ENCODE measurements around the gene GRIK4. TPM values are rescaled to one million over a fixed set of nuclear protein-coding genes. Genes with fewer than 3 reads are reported as not detected.
"Not testable (repeated sequence)": the region's sequence is repeated elsewhere in the genome, so short reads cannot be mapped to it uniquely, and the experiment has no call there.

GRIK4 gene
- total RNA-seq, 2 experiments from 2014 or later = not detected

GRCh38 chr11:120499859-120500258, 11.7 kb upstream of the GRIK4 start:
- Mint-ChIP-seq H3K27ac (no peak overlapping the region), H3K4me1 (ENCODE audit: low read depth) (no peaks in the 10 kb centered on the region), H3K27me3 (peaks cover 23% of the 10 kb centered on the region), H3K9me3 (no peaks in the 10 kb centered on the region), H3K4me3 (no peak overlapping the region), H3K36me3 (ENCODE audit: low read depth) (no peaks in the 10 kb centered on the region)
- ATAC-seq (no peak), DNase-seq (no peak)
- CTCF ChIA-PET = interaction anchor here (1.0 to 1.1 kb wide), 3 partner anchors 10 to 185 kb away, joined by 3 to 6 read pairs (median 3); partner anchors contain the start of gene GRIK4
- POLR2A ChIA-PET = no interaction called here
- no peak for TF ChIP-seq CTCF (IDR thresholded peaks at IDR 0.05)
- intact Hi-C loops (cut with micrococcal nuclease) = no loop called here

- Mint-ChIP-seq H3K4me1 (ENCODE audit: low read depth) (no peaks in the 10 kb centered on the region), H3K36me3 (ENCODE audit: low read depth) (no peaks in the 10 kb centered on the region), H3K4me3 (no peak overlapping the region), H3K9me3 (no peaks in the 10 kb centered on the region), H3K27me3 (peaks cover 24% of the 10 kb centered on the region), H3K27ac (no peak overlapping the region)
- ATAC-seq = no peak
- ChIA-PET POLR2A (interaction anchor here (0.8 kb wide), 1 partner anchor 63 kb away, joined by 3 read pairs; no protein-coding TSS in a partner anchor), CTCF (interaction anchor here (0.6 to 2.7 kb wide), 3 partner anchors 11 to 184 kb away, joined by 3 to 15 read pairs (median 3); partner anchors contain the start of gene GRIK4)
- no peak for DNase-seq
- intact Hi-C loops (cut with micrococcal nuclease) = no loop called here
- no peak for TF ChIP-seq CTCF (IDR thresholded peaks at IDR 0.05)
These were observed 11.0 kb upstream of the GRIK4 start for GRCh38 chr11:120500414-120501071.

DNA sequence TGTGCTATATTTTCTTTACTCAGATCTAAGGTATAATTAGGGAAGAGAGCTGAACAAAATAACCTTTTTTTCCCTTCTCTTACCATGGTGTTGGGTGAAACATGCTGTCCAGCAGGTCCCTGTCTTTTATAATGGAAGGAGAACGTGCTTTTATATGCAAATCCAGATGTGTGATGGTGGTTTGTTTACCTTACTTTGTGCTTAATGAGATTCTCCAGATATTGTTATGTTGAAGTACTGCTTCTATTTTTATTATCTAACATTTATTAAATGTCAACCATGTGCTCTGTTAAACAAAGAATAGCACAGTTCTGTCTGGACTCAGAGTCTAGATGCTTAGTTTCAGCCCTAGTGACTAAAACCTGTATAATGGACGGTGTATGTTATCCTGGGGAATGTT, 10.1 kb upstream of the GRIK4 start:
- POLR2A ChIA-PET = no interaction called here
- H3K4me1 Mint-ChIP-seq (ENCODE audit: low read depth) = no peaks in the 10 kb centered on the region
- no peak for TF ChIP-seq CTCF (IDR thresholded peaks at IDR 0.05)
- ATAC-seq = no peak
- CTCF ChIA-PET = interaction anchor here (2.7 kb wide), 1 partner anchor 10 kb away, joined by 15 read pairs; the partner anchor contains the start of gene GRIK4
- H3K27ac Mint-ChIP-seq = no peak overlapping the region
- no peaks in the 10 kb centered on the region for H3K9me3 Mint-ChIP-seq
- H3K36me3 Mint-ChIP-seq (ENCODE audit: low read depth) = no peaks in the 10 kb centered on the region
- peaks cover 31% of the 10 kb centered on the region for H3K27me3 Mint-ChIP-seq
- no peak overlapping the region for H3K4me3 Mint-ChIP-seq
- no peak for DNase-seq
- intact Hi-C loops (cut with micrococcal nuclease) = no loop called here

DNA sequence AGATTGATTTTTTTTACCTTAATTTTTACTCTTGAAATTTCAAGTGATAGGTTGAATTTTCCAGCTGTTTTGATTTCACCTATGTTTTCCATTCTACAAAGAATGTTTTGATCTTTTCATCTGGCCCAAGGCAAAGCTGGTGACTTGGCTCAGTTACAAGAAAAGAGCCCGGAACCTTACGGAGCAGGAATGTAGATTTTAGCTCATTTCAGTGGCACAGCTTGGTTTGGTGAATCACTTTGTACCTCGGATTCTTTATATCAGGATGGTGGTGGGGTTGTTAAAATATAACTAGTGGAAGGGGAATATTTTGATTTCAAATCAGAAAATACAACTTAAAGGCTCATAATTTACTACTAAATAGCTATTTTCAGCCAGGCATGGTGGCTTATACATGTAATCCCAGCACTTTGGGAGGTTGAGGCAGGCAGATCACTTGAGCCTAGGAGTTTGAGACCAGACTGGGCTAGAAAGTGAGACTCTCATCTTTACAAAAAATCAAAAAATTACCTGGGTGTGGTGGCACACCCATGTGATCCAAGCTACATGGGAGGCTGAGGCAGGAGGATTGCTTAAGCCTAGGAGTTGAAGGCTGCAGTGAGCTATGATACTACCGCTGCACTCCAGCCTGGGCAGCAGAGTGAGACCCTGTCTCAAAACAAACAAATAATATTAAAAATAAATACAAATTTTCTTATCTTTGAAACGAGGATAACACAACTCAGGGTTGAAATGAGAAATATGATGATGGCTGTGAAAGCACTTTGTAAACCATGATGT, 9.4 kb upstream of the GRIK4 start:
- ChIA-PET CTCF (interaction anchor here (1.4 to 2.7 kb wide), 2 partner anchors 9 to 167 kb away, joined by 5 to 15 read pairs; partner anchors contain the start of gene GRIK4), POLR2A (no interaction called here)

GRCh38 chr11:120503529-120503928, 8.0 kb upstream of the GRIK4 start:
- H3K27ac Mint-ChIP-seq; H3K4me3 Mint-ChIP-seq; H3K36me3 Mint-ChIP-seq (ENCODE audit: low read depth); CTCF ChIA-PET; ATAC-seq; DNase-seq; POLR2A ChIA-PET; intact Hi-C loops (cut with micrococcal nuclease); H3K9me3 Mint-ChIP-seq; H3K4me1 Mint-ChIP-seq (ENCODE audit: low read depth): not testable (repeated sequence)
- H3K27me3 Mint-ChIP-seq = peaks cover 42% of the 10 kb centered on the region

More for the DNA sequence above, 9.4 kb upstream of the GRIK4 start:
- intact Hi-C loops (cut with micrococcal nuclease) = no loop called here
- no peak for ATAC-seq
- no peak for DNase-seq
- Mint-ChIP-seq H3K4me1 (ENCODE audit: low read depth) (no peaks in the 10 kb centered on the region), H3K9me3 (no peaks in the 10 kb centered on the region), H3K27me3 (peaks cover 38% of the 10 kb centered on the region), H3K4me3 (no peak overlapping the region), H3K27ac (no peak overlapping the region), H3K36me3 (ENCODE audit: low read depth) (no peaks in the 10 kb centered on the region)
- no peak for TF ChIP-seq CTCF (IDR thresholded peaks at IDR 0.05)
